ENCODE measurements around the gene ACAN.

Gene ACAN

DNA sequence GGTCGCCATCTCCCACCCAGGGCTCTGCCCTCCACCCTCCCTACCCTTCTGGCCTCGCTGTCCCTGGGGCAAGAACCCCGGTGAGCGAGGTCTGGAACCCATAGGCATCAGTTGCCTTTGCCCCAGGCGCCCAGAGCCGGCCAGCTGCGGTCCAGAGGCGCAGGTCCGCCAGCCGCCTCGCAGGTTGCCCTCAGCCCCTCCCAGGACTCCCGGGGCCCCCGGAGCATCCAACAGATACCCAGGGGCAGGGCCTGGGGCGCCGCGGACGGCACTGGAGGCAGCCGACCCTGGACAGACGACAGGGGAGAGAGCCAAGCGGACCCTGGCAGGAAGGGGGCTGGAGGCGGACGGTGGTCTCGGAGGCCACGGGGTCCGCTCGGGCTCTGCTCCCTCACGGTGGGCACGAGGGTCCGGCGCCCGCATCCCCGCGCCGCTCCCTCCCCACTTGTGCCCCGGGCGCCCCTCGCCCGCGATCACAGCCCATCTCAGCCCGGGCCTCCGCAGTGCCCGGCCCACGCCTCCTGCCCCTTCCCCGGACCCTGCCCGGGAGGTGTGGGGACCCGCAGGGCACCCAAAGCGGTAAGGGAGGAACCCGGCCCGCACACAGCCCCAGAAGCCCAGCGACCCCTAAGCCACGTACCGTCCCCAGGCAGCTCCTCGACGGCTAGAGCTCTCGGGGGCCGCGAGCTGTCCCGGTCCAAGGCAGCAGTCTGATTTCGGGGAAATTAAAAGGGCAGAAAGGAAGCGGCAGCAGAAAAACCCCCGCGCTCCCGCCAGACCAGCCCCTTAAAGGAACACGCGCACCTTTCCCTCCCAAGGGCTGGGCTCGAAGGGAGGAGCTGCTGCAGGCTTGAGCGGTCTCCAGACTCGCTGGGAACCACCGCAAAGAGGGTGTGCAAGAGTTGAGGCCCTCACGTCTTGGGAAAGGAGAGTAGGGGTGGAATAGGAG is 91.9 kb downstream of the ACAN start, which contains the start of gene HAPLN3:
Gene HAPLN3 (minus strand): TSS at position 726 of the 949 bp plus-strand sequence. CDS start 8,246 bp downstream, outside the sequence.
- TF ChIP-seq CTCF (conservative IDR thresholded peaks at IDR 0.05), result no peak
- peak within 1 kb of the TSS; percentile 17; the same call in 1 of the 2 replicates for H3K27ac ChIP-seq

GRCh38 chr15:88896333-88897033 is 93.2 kb downstream of the ACAN start:
- TF ChIP-seq CTCF (conservative IDR thresholded peaks at IDR 0.05), result no peak
- peak overlapping the region; percentile 17; the same call in 1 of the 2 replicates for H3K27ac ChIP-seq

- peak overlapping the region; percentile 17; the same call in 1 of the 2 replicates for H3K27ac ChIP-seq
These were observed 93.9 kb downstream of the ACAN start for GRCh38 chr15:88897142-88897455.

DNA sequence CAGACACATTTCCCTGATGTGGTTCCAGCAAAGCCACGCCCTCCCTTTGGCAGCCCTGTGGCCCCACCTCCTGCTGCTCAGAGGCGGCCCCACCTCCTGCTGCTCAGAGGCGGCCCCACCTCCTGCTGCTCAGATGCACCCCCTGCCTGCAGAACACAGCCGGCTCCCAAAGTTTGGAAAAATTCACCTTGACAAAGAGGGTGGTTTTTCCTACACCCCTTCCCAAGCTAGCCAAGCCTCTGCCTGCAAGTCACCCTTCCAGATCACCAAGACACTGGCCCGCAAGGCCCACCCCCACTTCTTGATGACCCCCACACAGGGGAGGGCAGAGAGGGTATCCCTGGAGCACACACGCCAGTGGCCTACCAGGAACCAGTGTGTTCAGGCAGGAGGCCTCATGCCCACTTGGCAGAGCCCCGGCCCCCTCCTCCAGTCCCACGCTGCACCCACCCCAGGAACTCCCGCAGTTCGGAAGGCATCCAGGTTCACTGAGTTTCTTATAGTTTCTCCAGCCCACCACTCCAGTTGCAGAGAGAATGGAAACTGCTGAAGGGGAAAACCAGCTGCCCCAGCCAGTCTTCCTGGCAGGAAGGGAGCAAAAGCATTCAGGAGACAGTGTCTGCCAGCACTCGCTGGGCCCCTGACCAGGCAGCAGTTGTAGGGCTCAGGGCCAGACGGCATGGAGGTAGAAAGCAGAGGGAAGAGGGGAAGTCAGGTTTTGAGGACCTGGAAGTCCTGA is 94.4 kb downstream of the ACAN start:
- H3K27ac ChIP-seq, result peak overlapping the region; percentile 17; the same call in 1 of the 2 replicates
- TF ChIP-seq CTCF (conservative IDR thresholded peaks at IDR 0.05), result peak; percentile 86

More at GRCh38 chr15:88897142-88897455, 93.9 kb downstream of the ACAN start:
- TF ChIP-seq CTCF (conservative IDR thresholded peaks at IDR 0.05), result no peak

- no peak for TF ChIP-seq CTCF (conservative IDR thresholded peaks at IDR 0.05)
- no peak overlapping the region for H3K27ac ChIP-seq
These were observed 95.5 kb downstream of the ACAN start for GRCh38 chr15:88898736-88899135.

- TF ChIP-seq CTCF (conservative IDR thresholded peaks at IDR 0.05), result no peak
- no peak overlapping the region for H3K27ac ChIP-seq
These were observed 96.0 kb downstream of the ACAN start for GRCh38 chr15:88899251-88899650.

All from VCaP (cell line).